ENCODE data around the gene SERINC2.

Gene SERINC2

GRCh38 chr1:31412732-31413404 is at the start of gene SERINC2:
TSS of gene SERINC2 (plus strand) at chr1:31413213. CDS start at chr1:31413266, 53 bp downstream.
- Histone ChIP-seq H3K36me3 (ENCODE audit: insufficient read depth, low read length) (no peaks in the 10 kb centered on the region), H3K4me3 (ENCODE audit: low read depth in 1 of 2, low read length in 2 of 2) (peak within 1 kb of the TSS; percentile 42 to 55), H3K9ac (ENCODE audit: low read length) (no peak within 1 kb of the TSS), H3K4me1 (ENCODE audit: insufficient read depth, low read length) (no peaks in the 10 kb centered on the region), H3K9me3 (ENCODE audit: low read length) (no peaks in the 10 kb centered on the region), H3K27me3 (ENCODE audit: control insufficient read depth in 1 of 2, insufficient read depth in 2 of 2, low read length in 2 of 2) (peaks cover 26 to 56% of the 10 kb centered on the region in 2 donors), H3K27ac (ENCODE audit: low read depth, low read length) (no peak within 1 kb of the TSS)

GRCh38 chr1:31364561-31365250 is 48.3 kb upstream of the SERINC2 start:
- Histone ChIP-seq H3K36me3 (ENCODE audit: insufficient read depth, low read length) (peaks cover 15% of the 10 kb centered on the region), H3K4me3 (ENCODE audit: low read depth in 1 of 2, low read length in 2 of 2) (no peak overlapping the region), H3K9me3 (ENCODE audit: low read length) (no peaks in the 10 kb centered on the region), H3K27ac (ENCODE audit: low read depth, low read length) (no peak overlapping the region), H3K27me3 (ENCODE audit: control insufficient read depth in 1 of 2, insufficient read depth in 2 of 2, low read length in 2 of 2) (no peaks in the 10 kb centered on the region), H3K4me1 (ENCODE audit: insufficient read depth, low read length) (peaks cover 20% of the 10 kb centered on the region), H3K9ac (ENCODE audit: low read length) (no peak overlapping the region)

GRCh38 chr1:31366796-31367195 is 46.2 kb upstream of the SERINC2 start:
- no peak overlapping the region for H3K4me3 ChIP-seq (ENCODE audit: low read depth in 1 of 2, low read length in 2 of 2)
- H3K27ac ChIP-seq (ENCODE audit: low read depth, low read length): no peak overlapping the region
- H3K27me3 ChIP-seq (ENCODE audit: control insufficient read depth in 1 of 2, insufficient read depth in 2 of 2, low read length in 2 of 2): no peaks in the 10 kb centered on the region
- H3K9me3 ChIP-seq (ENCODE audit: low read length): no peaks in the 10 kb centered on the region
- H3K4me1 ChIP-seq (ENCODE audit: insufficient read depth, low read length): peaks cover 20% of the 10 kb centered on the region
- peaks cover 9% of the 10 kb centered on the region for H3K36me3 ChIP-seq (ENCODE audit: insufficient read depth, low read length)
- H3K9ac ChIP-seq (ENCODE audit: low read length): no peak overlapping the region

GRCh38 chr1:31368611-31369107 is 44.4 kb upstream of the SERINC2 start:
- Histone ChIP-seq H3K4me1 (ENCODE audit: insufficient read depth, low read length) (peaks cover 23% of the 10 kb centered on the region), H3K9ac (ENCODE audit: low read length) (no peak overlapping the region), H3K9me3 (ENCODE audit: low read length) (no peaks in the 10 kb centered on the region), H3K36me3 (ENCODE audit: insufficient read depth, low read length) (peaks cover 9% of the 10 kb centered on the region), H3K27me3 (ENCODE audit: control insufficient read depth in 1 of 2, insufficient read depth in 2 of 2, low read length in 2 of 2) (no peaks in the 10 kb centered on the region), H3K27ac (ENCODE audit: low read depth, low read length) (no peak overlapping the region), H3K4me3 (ENCODE audit: low read depth in 1 of 2, low read length in 2 of 2) (no peak overlapping the region)

- Histone ChIP-seq H3K27me3 (ENCODE audit: control insufficient read depth in 1 of 2, insufficient read depth in 2 of 2, low read length in 2 of 2) (no peaks in the 10 kb centered on the region), H3K9ac (ENCODE audit: low read length) (no peak overlapping the region), H3K4me3 (ENCODE audit: low read depth in 1 of 2, low read length in 2 of 2) (no peak overlapping the region), H3K4me1 (ENCODE audit: insufficient read depth, low read length) (peaks cover 33% of the 10 kb centered on the region), H3K27ac (ENCODE audit: low read depth, low read length) (no peak overlapping the region), H3K9me3 (ENCODE audit: low read length) (no peaks in the 10 kb centered on the region), H3K36me3 (ENCODE audit: insufficient read depth, low read length) (peaks cover 3% of the 10 kb centered on the region)
Measured at GRCh38 chr1:31370021-31370420, 43.0 kb upstream of the SERINC2 start.

- no peak overlapping the region for H3K4me3 ChIP-seq (ENCODE audit: low read depth in 1 of 2, low read length in 2 of 2)
- peaks cover 31% of the 10 kb centered on the region for H3K4me1 ChIP-seq (ENCODE audit: insufficient read depth, low read length)
- H3K27ac ChIP-seq (ENCODE audit: low read depth, low read length): no peak overlapping the region
- H3K36me3 ChIP-seq (ENCODE audit: insufficient read depth, low read length): no peaks in the 10 kb centered on the region
- no peak overlapping the region for H3K9ac ChIP-seq (ENCODE audit: low read length)
- no peaks in the 10 kb centered on the region for H3K9me3 ChIP-seq (ENCODE audit: low read length)
- H3K27me3 ChIP-seq (ENCODE audit: control insufficient read depth in 1 of 2, insufficient read depth in 2 of 2, low read length in 2 of 2): no peaks in the 10 kb centered on the region
Measured at GRCh38 chr1:31370565-31370964, 42.4 kb upstream of the SERINC2 start.

- no peak overlapping the region for H3K9ac ChIP-seq (ENCODE audit: low read length)
- H3K27ac ChIP-seq (ENCODE audit: low read depth, low read length): no peak overlapping the region
- H3K36me3 ChIP-seq (ENCODE audit: insufficient read depth, low read length): no peaks in the 10 kb centered on the region
- H3K27me3 ChIP-seq (ENCODE audit: control insufficient read depth in 1 of 2, insufficient read depth in 2 of 2, low read length in 2 of 2): no peaks in the 10 kb centered on the region
- no peaks in the 10 kb centered on the region for H3K9me3 ChIP-seq (ENCODE audit: low read length)
- H3K4me3 ChIP-seq (ENCODE audit: low read depth in 1 of 2, low read length in 2 of 2): no peak overlapping the region
- H3K4me1 ChIP-seq (ENCODE audit: insufficient read depth, low read length): peaks cover 31% of the 10 kb centered on the region
Measured at GRCh38 chr1:31371121-31371959, 41.7 kb upstream of the SERINC2 start.

- Histone ChIP-seq H3K36me3 (ENCODE audit: insufficient read depth, low read length) (no peaks in the 10 kb centered on the region), H3K9me3 (ENCODE audit: low read length) (no peaks in the 10 kb centered on the region), H3K27ac (ENCODE audit: low read depth, low read length) (no peak overlapping the region), H3K4me1 (ENCODE audit: insufficient read depth, low read length) (peaks cover 31% of the 10 kb centered on the region), H3K4me3 (ENCODE audit: low read depth in 1 of 2, low read length in 2 of 2) (no peak overlapping the region), H3K27me3 (ENCODE audit: control insufficient read depth in 1 of 2, insufficient read depth in 2 of 2, low read length in 2 of 2) (no peaks in the 10 kb centered on the region), H3K9ac (ENCODE audit: low read length) (no peak overlapping the region)
Measured at GRCh38 chr1:31372051-31372450, 41.0 kb upstream of the SERINC2 start.

GRCh38 chr1:31372751-31373055 is 40.3 kb upstream of the SERINC2 start:
- no peaks in the 10 kb centered on the region for H3K9me3 ChIP-seq (ENCODE audit: low read length)
- H3K27ac ChIP-seq (ENCODE audit: low read depth, low read length): peak overlapping the region; percentile 16
- H3K36me3 ChIP-seq (ENCODE audit: insufficient read depth, low read length): no peaks in the 10 kb centered on the region
- peak overlapping the region; percentile 56 for H3K9ac ChIP-seq (ENCODE audit: low read length)
- H3K27me3 ChIP-seq (ENCODE audit: control insufficient read depth in 1 of 2, insufficient read depth in 2 of 2, low read length in 2 of 2): no peaks in the 10 kb centered on the region
- peaks cover 31% of the 10 kb centered on the region for H3K4me1 ChIP-seq (ENCODE audit: insufficient read depth, low read length)
- peak overlapping the region; percentile 10 to 75 for H3K4me3 ChIP-seq (ENCODE audit: low read depth in 1 of 2, low read length in 2 of 2)

- Histone ChIP-seq H3K4me1 (ENCODE audit: insufficient read depth, low read length) (peaks cover 31% of the 10 kb centered on the region), H3K9me3 (ENCODE audit: low read length) (no peaks in the 10 kb centered on the region), H3K36me3 (ENCODE audit: insufficient read depth, low read length) (no peaks in the 10 kb centered on the region), H3K27me3 (ENCODE audit: control insufficient read depth in 1 of 2, insufficient read depth in 2 of 2, low read length in 2 of 2) (no peaks in the 10 kb centered on the region), H3K27ac (ENCODE audit: low read depth, low read length) (peak within 1 kb of the TSS; percentile 27), H3K9ac (ENCODE audit: low read length) (peak within 1 kb of the TSS; percentile 56), H3K4me3 (ENCODE audit: low read depth in 1 of 2, low read length in 2 of 2) (peak within 1 kb of the TSS; percentile 10 to 75)
Measured at GRCh38 chr1:31373056-31373896, 39.7 kb upstream of the SERINC2 start, which contains the start of gene FABP3. TSS of gene FABP3 (minus strand) at chr1:31373076. CDS start at chr1:31373014, 62 bp downstream.
